BJ (cell line): Measurements from ENCODE around the gene WAPL. TPM values are rescaled to one million over a fixed set of nuclear protein-coding genes. Genes with fewer than 3 reads are reported as not detected.

Experiments
- CTCF ChIA-PET: fragments of 350-600 bp; formaldehyde crosslinking; extraction: SDS; loops from one replicate; lab custom pipeline; 2021; ENCODE audit warnings: antibody characterized with exemption, inconsistent platforms; lab: Yijun Ruan, JAX
- POLR2A ChIA-PET: fragments of 300-600 bp; sonication (Branson Sonifier 250); formaldehyde crosslinking; extraction: SDS; loops from one replicate; lab custom pipeline; 2021; ENCODE audit warnings: antibody characterized with exemption; lab: Charles Lee
- DNase-seq: peaks from one replicate; pipeline ENCODE4 v3.0.0-alpha.2; 2011; ENCODE audit warnings: low read depth
- H3K27me3 ChIP-seq: 2 replicates; pipeline ENCODE4 v1.6.0; 2011; ENCODE audit warnings: low read length; ENCODE audit not compliant: control insufficient read depth, insufficient read depth
- H3K36me3 ChIP-seq: 2 replicates; pipeline ENCODE4 v1.5.1; 2011; ENCODE audit warnings: low read length; ENCODE audit not compliant: control insufficient read depth, insufficient read depth
- H3K4me3 ChIP-seq: 2 replicates; pipeline ENCODE4 v1.5.1; 2011; ENCODE audit warnings: low read depth, mild to moderate bottlenecking, control low read depth, low read length
- polyA plus RNA-seq: library from polyadenylated mRNA; depleted of rRNA; stranded (reverse); fragments of >200 nt; gene quantifications from 2 replicates; pipeline ENCODE4 v1.2.3, GENCODE V29; 2011
- TF ChIP-seq, protein P1 (sequence below): IDR thresholded peaks from 2 replicates; pipeline ENCODE4 v1.5.1; 2011; ENCODE audit warnings: low read depth, mild to moderate bottlenecking, control low read depth, inconsistent platforms, low read length, moderate library complexity; ENCODE audit not compliant: insufficient read depth

WAPL gene
- polyA plus RNA-seq, 1 experiment, result 8.8 TPM

DNA sequence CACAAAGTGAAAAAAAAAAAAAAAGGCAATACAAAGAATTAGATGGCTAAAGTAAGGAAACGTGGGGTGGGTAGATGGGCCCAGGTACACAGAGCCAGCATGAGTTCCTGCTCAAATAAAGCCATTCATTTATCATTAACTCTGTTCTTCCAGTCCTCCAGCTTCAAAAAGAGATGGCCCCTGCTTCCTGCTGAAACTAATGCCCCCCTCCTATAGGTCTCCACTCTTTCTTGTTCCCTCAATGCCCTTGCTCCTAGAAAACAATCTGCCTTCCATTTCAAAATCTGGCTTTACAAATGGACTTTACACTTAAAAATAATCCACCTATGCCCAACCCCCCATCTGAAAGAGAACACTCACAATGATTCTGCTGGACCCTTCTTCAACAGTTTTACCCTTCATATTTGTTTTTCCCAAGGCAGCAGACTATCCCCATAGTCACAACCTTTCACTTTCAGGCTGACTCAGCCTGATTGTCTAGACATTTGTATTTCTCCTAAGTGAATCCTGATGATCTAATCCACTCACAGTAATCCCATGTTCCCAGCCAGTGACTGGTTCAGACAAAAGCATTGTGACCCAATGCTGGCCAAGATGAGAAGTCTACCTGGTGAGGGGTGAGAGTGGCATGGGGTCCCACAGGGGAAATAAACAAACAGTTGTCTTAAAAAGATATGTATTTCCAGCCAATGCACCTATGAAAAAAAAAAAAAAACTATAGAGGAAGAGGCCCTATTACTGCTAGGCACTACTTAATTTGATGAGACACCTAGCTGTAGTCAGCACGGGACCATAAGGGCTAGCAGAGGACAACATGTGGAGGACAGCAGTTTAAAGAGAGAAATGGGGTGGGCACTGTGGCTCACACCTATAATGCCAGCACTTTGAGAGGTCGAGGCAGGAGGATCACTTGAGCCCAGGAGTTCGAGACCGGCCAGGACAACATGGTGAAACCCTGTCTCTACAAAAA, 80.4 kb downstream of the WAPL start:
- peak; percentile 24 for DNase-seq
- TF ChIP-seq, protein P1, sequence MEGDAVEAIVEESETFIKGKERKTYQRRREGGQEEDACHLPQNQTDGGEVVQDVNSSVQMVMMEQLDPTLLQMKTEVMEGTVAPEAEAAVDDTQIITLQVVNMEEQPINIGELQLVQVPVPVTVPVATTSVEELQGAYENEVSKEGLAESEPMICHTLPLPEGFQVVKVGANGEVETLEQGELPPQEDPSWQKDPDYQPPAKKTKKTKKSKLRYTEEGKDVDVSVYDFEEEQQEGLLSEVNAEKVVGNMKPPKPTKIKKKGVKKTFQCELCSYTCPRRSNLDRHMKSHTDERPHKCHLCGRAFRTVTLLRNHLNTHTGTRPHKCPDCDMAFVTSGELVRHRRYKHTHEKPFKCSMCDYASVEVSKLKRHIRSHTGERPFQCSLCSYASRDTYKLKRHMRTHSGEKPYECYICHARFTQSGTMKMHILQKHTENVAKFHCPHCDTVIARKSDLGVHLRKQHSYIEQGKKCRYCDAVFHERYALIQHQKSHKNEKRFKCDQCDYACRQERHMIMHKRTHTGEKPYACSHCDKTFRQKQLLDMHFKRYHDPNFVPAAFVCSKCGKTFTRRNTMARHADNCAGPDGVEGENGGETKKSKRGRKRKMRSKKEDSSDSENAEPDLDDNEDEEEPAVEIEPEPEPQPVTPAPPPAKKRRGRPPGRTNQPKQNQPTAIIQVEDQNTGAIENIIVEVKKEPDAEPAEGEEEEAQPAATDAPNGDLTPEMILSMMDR, result no peak
- Histone ChIP-seq H3K36me3 (peaks cover 11% of the 10 kb centered on the region), H3K27me3 (no peaks in the 10 kb centered on the region), H3K4me3 (no peak overlapping the region)
- ChIA-PET POLR2A (no interaction called here), CTCF (no interaction called here)

DNA sequence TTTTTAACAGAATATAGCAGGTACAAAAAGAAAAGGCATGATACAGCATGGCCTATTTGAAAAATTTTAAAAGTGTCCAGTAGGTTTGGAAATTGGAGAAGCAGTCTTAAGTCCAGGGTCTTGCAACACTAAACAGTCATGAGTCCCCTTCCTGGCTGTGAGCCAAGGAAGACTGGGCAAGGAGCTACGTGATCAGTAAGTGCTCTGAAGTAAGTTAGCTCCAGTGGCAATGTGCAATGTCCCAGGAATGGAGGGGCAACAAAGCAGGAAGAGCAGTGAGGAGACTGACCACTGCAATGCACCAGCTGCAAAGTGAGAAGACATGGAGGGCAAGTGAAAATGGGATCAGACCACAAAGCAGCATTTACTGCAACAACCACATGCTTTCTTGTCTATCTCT, 82.0 kb downstream of the WAPL start:
- POLR2A ChIA-PET, result no interaction called here
- peak; percentile 47 for DNase-seq
- H3K36me3 ChIP-seq, result peaks cover 9% of the 10 kb centered on the region
- TF ChIP-seq, protein P1, result no peak
- H3K4me3 ChIP-seq, result no peak overlapping the region
- CTCF ChIA-PET, result interaction anchor here (0.6 to 1.5 kb wide), 6 partner anchors 9 to 81 kb away, joined by 3 to 6 read pairs (median 3); no protein-coding TSS in a partner anchor
- H3K27me3 ChIP-seq, result no peaks in the 10 kb centered on the region

DNA sequence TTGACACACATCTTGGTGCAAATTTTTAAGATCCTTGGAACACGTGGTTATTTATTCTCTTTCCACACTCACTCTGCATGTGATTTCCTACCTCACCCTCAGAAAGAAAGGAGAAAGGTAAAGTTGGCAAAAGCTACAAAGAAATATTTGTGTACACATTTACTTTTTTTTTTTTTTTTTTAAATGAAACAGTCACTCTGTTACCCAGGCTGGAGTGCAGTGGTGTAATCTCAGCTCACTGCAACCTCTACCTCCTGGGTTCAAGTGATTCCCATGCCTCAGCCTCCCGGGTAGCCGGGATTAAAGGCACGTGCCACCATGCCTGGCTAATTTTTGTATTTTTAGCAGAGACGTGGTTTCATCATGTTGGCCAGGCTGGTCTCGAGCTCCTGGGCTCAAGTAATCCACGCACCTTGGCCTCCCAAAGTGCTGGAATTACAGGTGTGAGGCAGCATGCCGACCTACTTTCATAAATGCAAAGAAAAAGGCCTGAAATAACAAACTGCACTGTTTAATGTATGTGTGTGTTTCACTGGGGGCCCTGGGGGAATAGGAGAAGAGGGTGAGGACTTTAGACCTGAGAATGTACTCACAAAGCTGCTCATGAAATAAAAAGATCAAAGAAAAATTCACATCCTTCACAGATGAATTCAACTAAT, 83.4 kb downstream of the WAPL start:
- ChIA-PET CTCF (interaction anchor here (1.1 to 1.4 kb wide), 3 partner anchors 8 to 19 kb away, joined by 3 to 5 read pairs (median 3); no protein-coding TSS in a partner anchor), POLR2A (no interaction called here)
- H3K36me3 ChIP-seq, result peaks cover 9% of the 10 kb centered on the region
- no peak overlapping the region for H3K4me3 ChIP-seq
- TF ChIP-seq, protein P1, result no peak
- no peaks in the 10 kb centered on the region for H3K27me3 ChIP-seq
- DNase-seq, result no peak

DNA sequence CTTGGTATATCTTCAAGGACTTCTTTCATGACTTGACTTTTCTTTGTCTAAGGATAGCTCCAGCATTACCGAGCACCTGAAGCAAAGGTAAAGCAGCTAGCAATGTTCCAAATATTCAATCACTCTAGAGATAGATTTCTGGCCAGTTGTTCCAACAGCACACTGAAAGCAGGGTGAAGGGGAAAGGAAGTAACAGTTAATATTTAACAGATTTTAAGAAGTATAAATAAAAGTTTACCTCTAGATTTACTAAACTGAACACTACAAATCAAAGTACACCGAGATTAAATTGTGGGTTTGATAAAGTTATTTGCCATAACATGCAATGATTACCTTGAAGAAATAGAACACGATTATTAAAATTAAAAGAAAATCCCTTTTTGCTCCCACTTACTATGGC, 84.1 kb downstream of the WAPL start:
- peaks cover 9% of the 10 kb centered on the region for H3K36me3 ChIP-seq
- POLR2A ChIA-PET, result no interaction called here
- CTCF ChIA-PET, result interaction anchor here (1.1 kb wide), 1 partner anchor 37 kb away, joined by 3 read pairs; no protein-coding TSS in a partner anchor

More for the DNA sequence above, 84.1 kb downstream of the WAPL start:
- no peak for DNase-seq
- Histone ChIP-seq H3K27me3 (no peaks in the 10 kb centered on the region), H3K4me3 (no peak overlapping the region)
- TF ChIP-seq, protein P1, result no peak
